ENCODE measurements around the gene MRTFA.
"Not testable (repeated sequence)": the region's sequence is repeated elsewhere in the genome, so short reads cannot be mapped to it uniquely, and the experiment has no call there.

The MRTFA gene

DNA sequence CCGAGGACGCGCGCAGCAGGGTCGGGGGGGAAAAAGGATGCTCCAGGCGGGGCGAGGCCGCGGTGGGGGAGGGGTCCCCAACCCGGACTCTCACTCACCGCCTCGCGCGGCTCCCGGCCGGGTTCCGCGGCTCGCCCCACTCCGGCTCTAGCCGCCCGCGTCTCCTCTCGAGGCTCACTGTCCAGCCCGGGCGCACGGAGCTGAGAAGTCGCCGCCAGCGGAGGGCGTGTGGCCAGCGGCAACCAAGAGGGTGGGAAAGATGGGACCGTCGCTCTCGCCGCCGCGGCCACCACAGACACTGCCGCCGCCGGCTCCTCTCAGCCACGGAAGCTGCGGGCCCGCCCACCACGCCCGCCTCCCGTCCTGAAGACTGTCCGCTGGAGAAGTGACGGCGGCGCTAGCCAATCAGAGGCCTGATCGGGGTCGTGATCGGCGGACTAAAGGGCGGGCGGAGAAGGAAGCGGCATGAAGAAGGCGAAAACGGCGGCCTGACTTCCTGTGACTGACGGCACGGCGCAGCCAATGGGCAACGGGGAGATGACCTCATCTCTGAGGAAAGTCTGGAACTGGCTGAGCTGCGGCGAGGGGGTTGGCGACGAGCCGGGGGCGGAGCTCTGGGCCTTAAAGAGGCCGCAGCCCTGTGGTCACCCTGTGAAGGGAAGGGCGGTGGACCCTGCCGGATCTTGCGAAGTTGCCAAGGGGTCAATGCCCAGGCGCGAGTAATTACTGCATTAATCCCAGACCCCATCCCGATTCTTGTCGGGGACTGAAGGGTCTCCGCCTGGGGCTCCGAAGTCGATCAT is at the start of gene MRTFA:
Gene MRTFA, minus strand, starts transcription at position 340 of the 803 bp plus-strand sequence.
- peak; percentile 100 for DNase-seq
- ATAC-seq = peak; percentile 99

DNA sequence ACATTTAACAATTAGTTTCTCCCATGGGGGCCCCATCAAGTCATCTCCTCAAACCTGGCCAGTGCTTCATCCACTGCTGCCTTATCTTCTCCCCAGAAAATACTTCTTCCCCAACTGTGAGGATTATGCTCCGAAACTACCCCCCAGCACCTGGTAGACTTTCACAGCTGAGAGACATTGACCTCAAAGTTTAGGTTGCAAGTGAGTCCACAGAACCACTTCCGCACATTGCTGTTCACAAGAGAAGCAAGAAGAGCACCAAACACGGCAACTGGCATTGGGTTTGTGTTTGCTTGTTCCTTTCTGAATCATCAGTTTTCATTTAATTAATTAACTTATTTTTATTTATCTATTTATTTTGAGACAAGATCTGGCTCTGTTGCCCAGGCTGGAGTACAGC is 48.9 kb upstream of the MRTFA start:
- ATAC-seq (no peak), DNase-seq (no peak)

GRCh38 chr22:40684728-40685127 is 48.2 kb upstream of the MRTFA start:
- ATAC-seq (no peak), DNase-seq (no peak)

GRCh38 chr22:40681451-40681850 is 44.9 kb upstream of the MRTFA start:
- no peak for ATAC-seq
- DNase-seq = no peak

GRCh38 chr22:40680819-40681183 is 44.3 kb upstream of the MRTFA start:
- ATAC-seq = no peak
- no peak for DNase-seq

GRCh38 chr22:40679964-40680818 is 43.7 kb upstream of the MRTFA start:
- no peak for ATAC-seq
- DNase-seq = no peak

DNA sequence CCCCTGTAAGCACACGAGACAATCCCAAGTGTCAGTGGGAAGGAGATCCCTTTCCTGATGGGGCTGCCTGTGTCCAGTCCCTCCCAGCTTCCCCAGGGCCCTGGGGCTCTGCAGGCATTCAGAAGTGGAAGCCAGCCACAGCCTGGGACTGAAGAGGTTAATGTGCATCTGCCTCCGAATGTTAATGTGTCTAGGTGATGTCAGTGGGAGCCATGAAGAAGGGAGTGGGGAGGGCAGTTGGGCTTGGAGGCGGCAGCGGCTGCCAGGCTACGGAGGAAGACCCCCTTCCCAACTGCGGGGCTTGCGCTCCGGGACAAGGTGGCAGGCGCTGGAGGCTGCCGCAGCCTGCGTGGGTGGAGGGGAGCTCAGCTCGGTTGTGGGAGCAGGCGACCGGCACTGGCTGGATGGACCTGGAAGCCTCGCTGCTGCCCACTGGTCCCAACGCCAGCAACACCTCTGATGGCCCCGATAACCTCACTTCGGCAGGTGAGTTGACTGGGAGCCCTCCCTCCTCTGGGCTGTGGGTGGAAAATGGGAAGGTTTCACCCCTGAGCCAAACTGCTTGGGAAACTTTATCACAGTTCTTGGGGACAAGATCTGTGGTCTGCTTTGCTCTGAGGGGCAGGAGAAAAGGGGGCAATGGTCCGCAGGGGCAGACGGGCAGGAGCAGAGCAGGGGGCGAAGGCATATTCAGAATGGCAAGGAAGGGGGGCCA is 42.9 kb upstream of the MRTFA start, which contains the start of gene MCHR1:
Gene MCHR1, plus strand, starts transcription at position 236 of the 715 bp plus-strand sequence. Its CDS starts 169 bp downstream, at position 405.
- no peak for ATAC-seq
- DNase-seq = no peak

- ATAC-seq (no peak), DNase-seq (no peak)
Measured at GRCh38 chr22:40678493-40679248, 42.2 kb upstream of the MRTFA start.

- ATAC-seq = no peak
- DNase-seq = no peak
Measured at GRCh38 chr22:40676644-40677043, 40.1 kb upstream of the MRTFA start.

DNA sequence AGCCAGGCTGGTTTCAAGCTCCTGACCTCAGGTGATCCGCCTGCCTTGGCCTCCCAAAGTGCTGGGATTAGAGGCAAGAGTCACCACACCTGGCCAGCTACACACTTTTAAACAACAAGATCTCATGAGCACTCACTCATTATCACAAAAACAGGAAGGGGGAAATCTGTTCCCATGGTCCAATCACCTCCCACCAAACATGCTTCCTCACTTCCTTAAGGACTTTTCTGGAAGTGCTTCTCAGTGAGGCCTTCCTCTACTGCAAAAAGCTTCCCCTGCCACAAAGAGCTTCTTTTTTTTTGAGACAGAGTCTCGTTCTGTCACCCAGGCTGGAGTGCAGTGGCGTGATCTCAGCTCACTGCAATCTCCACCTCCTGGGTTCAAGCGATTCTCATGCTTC is 39.6 kb upstream of the MRTFA start:
- DNase-seq, ATAC-seq: not testable (repeated sequence)

DNA sequence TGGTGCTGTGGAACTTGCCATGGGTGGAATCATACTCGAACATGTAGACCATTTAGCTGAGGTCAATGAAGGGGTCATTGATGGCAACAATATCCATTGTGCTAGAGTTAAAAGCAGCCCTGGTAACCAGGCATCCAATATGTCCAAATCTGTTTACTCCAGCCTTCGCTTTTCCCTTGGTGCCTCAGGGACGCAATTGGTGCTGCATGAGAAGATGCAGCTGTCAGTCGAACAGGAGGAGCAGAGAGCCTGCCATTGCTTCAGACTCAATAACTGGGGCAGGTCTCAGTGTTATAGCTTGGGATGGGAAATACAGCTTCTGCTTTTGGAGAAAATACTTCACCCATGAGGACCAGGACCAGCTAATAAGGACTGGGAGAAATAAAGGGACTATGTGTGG is 37.8 kb upstream of the MRTFA start:
- no peak for ATAC-seq
- no peak for DNase-seq

GRCh38 chr22:40673017-40673416 is 36.5 kb upstream of the MRTFA start:
- no peak for ATAC-seq
- DNase-seq = no peak

GRCh38 chr22:40671796-40672360 is 35.4 kb upstream of the MRTFA start:
- no peak for ATAC-seq

GRCh38 chr22:40671369-40671768 is 34.9 kb upstream of the MRTFA start:
- no peak for ATAC-seq
- DNase-seq = no peak

More at GRCh38 chr22:40671796-40672360, 35.4 kb upstream of the MRTFA start:
- DNase-seq = no peak

GRCh38 chr22:40670058-40670457 is 33.5 kb upstream of the MRTFA start:
- DNase-seq (no peak), ATAC-seq (no peak)

DNA sequence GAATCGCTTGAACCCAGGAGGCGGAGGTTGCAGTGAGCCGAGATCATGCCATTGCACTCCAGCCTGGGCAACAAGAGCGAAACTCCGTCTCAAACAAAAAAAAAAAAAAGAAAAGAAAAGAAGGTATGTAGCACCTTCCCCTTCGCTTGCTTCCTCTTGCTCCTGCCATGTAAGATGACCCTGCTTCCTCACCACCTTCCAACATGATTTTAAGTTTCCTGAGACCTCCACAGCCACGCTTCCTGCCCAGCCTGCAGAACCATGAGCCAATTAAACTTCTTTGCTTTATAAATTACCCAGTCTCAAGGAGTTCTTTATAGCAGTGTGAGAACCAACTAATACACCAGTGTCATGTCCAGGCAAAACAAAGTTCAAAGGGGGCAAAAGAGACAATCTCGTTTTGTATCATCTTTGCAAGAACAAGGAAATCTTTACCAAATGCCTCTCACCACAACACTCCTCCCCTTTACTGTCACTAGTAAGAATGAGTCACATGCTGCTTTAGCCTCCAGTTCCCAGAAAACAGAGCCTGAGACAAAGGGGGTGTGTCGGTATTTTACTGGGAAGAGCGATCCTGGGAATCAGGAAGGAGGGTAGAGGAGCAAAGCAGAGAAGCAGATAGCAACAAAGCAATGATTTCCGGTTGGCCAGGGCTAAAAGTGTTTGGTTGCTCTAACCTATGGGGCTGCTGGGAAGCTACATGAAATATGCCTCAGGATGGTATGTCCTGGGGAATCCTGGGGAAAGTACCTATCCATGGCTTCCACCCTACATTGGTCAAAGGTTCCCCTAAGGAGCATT is 32.3 kb upstream of the MRTFA start:
- ATAC-seq = peak; percentile 85
- DNase-seq = no peak

- no peak for DNase-seq
- no peak for ATAC-seq
Measured at GRCh38 chr22:40666151-40666848, 29.8 kb upstream of the MRTFA start.

- DNase-seq = no peak
- no peak for ATAC-seq
Measured at GRCh38 chr22:40665312-40665711, 28.8 kb upstream of the MRTFA start.

DNA sequence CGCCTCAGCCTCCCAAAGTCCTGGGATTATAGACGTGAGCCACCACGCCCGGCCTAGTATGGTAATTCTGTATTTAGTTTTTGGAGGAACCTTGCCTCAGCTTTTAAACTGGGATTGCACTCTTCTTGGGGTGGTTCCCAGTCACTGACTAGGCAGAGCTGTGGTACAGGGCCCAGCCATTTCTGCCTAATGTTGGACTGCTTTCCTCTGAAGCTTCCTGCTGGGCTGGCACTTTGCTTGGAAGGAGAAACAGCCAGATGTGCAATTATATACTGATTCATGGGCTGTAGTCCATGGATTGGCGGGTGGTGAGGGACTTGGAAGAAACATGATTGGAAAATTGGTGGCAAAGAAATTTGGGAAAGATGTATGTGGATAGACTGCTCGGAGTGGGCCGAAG is 25.2 kb upstream of the MRTFA start:
- no peak for ATAC-seq
- no peak for DNase-seq

DNA sequence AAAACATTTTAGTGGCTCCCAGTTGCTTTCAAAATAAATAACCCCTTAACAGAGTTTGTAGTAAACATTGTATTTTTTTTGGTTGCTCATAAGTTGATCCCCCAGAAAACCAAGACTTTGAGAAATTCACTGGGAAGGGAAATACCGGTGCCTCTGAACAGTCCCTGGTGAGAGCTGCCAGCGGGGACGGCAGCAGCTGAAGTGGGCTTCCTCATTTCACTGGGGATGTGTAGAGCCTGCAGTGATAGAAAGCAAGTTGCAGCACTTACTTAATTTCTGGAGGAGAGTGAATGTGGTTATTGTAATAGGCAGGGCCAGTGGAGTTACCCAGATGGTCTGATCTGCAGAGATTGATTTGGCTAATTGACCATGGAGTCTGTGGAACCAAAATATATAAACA is 24.2 kb upstream of the MRTFA start:
- DNase-seq (no peak), ATAC-seq (no peak)
